GM19463 (cell line): ENCODE data around the gene IL17RB.
A peak's percentile ranks its signal among the peaks of the same experiment; 100 is the strongest.

ENCODE experiments used
- ATAC-seq: cut with Tn5 transposase; IDR thresholded peaks from one replicate; pipeline ENCODE4 v1.9.1; 2021; ENCODE audit warnings: mild to moderate bottlenecking, moderate library complexity; ENCODE audit not compliant: unreplicated experiment

The IL17RB gene

DNA sequence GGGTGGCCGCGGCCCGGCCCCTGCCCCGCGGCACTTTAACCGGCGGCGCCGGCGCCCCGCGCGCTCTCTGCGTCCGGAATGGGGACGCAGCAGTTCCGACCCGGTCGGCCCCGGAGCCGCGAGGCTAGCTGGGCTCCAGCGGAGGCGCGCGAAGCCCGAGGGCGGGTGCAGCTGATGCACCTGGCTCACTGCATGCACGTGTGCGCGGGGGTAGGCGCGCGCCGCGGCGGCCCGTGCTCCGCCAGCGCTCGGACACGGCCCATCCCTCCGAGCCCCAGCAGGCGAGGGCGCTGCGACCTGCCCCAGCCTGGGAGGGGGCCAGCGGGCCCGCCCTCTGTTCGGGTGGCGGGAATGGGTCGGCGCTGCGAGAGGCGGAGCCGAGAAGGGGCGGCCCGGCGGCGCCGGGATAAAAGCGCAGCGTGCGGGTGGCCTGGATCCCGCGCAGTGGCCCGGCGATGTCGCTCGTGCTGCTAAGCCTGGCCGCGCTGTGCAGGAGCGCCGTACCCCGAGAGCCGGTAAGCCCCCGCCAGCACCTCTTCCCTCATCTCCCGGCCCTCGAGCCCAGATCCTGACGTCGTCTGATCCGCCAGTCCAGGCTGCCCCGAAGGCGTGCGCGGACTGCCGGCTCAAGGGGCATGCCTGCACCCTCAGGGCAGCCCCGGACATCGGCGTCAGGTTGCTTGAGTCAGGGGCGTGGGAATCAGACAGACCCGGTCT lies at the start of gene IL17RB, which contains the start of gene CHDH:
TSS of gene IL17RB (plus strand) at position 435 of the 717 bp plus-strand sequence. CDS start at position 456, 21 bp downstream.
TSS of gene CHDH (minus strand) at position 286 of the 717 bp plus-strand sequence. CDS start 22,411 bp downstream, outside the sequence.
- ATAC-seq = peak; percentile 40

- ATAC-seq = no peak
These were observed 48.2 kb upstream of the IL17RB start for GRCh38 chr3:53798144-53798543.

- ATAC-seq = no peak
These were observed 47.0 kb upstream of the IL17RB start for GRCh38 chr3:53799338-53799865.

DNA sequence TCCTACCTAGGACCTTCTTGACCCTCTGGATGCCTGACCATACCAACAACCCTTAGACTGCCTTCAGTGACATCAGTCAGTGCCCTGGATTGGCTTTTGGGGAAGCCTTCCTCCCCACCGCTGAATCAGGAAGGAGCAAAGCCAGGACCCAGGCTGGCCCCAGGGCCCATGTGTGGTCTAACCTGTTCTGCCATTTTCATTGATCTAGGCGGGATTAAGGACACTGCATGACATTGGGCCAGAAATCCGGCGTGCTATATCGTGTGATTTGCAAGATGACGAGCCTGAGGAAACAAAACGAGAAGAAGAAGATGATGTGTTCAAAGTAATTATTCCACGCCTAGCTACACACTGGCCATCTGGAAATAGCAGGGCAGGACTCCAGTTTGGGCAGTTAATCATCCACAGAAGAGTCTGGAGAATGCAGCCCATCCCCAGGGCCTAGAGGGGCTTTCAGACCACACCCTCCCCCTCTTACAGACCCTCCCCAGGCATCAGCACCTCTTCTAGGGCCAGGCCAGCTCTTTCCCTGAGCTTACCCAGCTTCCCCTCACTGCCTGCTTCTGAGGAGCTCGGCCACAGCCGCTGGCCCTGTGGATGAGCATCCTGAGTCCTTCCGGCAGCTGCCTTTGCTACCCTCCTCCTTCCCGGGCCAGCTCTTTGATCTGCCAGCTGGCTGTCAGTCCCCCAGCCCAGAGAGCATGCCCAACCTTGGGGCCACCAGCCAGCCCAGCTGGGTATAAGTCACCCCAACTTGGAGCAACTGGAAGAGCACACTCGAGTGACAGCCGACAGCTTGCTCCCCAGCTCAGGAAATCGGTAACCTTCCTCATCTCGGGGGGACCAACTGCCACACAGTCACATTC lies 46.1 kb upstream of the IL17RB start:
- ATAC-seq = no peak

- ATAC-seq = no peak
These were observed 45.0 kb upstream of the IL17RB start for GRCh38 chr3:53801319-53801718.

GRCh38 chr3:53802256-53802880 lies 44.0 kb upstream of the IL17RB start:
- ATAC-seq = no peak

DNA sequence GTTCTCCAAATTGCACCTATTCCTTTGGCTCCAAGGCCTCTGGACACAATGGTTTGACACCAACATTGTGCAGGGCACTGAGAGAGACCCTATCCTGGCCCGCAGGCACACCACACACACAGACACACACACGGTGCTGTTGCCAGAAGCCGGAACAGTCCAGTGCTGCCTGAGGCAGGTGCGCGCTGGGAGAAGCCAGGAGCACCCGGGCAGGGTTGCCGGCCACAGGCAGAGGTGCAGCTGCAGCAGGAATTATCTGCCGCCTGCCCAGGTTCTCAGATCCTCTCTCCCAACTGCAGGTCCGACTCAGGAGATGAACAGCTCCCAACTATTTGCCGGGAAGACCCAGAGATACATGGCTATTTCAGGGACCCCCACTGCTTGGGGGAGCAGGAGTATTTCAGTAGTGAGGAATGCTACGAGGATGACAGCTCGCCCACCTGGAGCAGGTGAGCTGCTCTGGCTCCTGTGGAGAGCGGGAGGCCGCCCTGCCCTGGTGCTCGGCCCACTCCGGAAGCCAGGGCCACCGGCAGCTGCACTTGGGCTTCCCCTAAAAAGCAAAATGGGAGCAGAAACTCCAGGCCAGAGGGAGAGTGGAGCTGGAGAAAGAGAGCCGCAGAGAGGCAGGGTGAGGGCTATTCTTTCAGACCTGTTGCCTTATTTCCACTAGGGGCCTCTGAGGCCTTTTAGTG lies 43.1 kb upstream of the IL17RB start:
- ATAC-seq = no peak

- no peak for ATAC-seq
These were observed 42.3 kb upstream of the IL17RB start for GRCh38 chr3:53803816-53804695.

DNA sequence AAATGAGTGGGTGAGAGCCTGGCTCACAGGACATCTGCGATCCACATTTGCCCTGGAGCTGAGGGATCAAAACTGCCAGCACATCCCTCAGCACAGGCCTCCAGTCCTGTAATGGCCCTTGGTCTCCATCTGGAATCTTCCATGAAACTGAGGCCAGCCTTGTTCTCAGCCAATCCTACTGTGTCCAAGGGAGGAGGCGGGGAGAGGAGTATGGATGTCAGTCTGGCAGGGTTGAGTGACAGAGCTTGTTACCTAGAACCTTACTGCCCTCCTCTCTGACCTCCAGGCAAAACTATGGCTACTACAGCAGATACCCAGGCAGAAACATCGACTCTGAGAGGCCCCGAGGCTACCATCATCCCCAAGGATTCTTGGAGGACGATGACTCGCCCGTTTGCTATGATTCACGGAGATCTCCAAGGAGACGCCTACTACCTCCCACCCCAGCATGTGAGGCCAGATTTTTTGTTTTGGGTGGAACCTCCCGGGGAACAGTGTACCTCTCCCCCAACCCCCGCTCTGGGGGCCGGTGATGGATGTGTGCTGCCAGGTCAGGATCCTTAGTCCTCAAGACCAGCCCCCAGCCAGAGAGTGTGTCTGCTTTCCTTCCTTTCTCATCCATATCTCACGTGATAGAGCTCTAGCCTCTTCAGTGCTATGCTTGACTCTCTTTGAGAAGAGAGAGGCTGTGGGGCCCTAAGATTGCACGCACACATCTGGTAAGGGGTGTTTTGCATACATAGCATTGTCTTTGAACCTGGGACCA lies 41.5 kb upstream of the IL17RB start:
- ATAC-seq = peak; percentile 52

DNA sequence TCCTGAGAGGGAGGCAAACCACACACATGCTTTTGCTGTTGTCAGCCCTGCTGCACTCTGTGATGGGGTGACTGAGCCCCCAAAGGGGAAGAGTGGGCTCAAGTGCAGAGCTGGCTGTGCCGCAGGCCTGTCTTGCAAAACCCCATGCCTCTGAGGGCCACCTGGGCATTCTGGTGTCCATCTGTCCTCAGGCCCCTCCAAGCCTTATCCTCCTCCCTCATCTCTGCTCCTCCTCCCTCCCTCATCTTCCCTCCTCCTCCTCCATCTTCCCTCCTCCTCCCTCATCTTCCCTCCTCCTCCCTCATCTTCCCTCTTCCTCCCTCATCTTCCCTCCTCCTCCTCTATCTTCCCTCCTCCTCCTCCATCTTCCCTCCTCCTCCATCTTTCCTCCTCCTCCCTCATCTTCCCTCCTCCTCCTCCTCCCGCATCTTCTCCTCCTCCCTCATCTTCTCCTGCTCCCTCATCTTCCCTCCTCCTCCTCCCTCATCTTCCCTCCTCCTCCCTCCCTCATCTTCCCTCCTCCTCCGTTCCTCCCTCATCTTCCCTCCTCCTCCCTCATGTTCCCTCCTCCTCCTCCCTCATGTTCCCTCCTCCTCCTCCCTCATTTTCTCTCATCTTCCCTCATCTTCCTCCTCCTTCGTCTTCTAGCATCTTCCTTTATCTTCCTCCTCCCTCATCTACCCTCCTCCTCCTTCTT lies 40.8 kb upstream of the IL17RB start:
- no peak for ATAC-seq

DNA sequence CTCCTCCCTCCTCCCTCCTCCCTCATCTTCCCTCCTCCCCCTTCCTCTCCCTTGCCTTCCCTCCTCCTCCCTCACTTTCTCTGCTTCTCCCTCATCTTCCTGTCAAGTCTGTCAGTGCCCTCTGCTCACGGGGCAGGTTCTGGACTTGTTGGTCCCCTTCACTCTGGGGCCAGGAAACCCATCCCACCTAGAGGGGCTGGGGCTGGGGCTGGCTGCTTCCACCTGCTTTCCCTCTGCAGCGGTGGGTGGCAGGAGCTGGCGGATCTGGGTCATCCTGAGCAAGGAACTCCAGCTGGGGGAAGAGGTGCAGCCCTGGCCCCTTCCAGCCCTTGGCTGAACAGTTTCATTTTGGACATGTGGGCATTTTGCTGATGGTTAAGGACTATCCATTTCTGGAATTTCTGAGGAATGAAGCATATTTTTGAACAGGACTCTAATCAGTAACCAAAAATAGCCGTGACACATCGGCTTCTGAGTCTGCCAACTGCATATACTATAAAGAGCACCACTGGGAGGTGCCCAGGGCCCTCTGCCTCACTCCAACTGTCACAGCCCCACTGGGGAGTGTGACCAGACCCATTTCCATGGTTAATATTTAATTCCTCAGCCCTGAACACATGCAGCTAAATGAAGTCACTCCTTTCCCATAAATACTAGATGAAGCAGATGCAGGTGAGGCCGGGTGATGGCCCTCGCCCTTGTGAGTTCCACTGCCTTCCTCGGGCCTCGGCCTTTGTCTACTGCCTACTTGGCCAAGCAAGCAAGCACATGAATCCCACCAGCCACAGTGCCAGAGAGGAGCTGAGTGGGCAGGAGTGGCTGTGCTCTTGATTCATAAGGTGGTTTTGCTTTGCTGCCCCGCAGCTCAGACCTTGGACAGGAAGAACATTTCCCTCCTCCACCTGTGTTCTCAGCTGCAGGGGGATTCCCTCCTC lies 39.9 kb upstream of the IL17RB start:
- peak; percentile 69 for ATAC-seq

DNA sequence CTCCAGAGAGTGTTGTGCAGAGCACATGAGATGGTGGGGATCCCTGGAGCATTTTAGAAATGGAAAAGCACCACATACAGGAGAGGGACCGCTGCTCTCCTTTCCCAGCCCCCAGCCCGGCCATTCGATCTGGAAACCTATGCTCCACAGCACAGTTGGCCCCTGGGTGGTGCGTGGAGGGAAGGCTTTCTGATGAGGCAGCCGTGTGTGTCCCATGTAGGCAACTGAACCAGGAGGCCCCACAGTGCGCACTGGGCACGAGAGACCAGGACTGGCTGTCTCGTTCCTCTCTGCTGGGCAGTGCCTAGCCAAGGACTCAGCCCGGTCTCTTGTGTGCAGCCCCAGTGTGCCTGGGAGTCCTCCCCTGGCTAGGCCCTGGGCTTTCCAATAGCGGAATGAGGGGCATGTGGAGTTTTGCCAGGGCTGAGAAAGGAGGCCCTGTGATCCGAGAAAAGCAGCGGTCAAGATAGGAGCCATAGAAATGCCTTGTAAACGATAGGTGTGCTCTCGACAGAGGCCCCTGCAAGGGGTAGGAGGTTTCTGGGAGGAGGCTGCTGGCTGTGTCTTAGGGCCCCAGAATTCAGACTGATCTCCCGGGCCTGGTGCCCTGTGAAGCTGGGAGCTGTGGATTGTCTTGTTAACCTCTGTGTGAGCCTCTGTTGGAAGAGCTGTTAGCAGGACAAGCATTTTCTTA lies 39.1 kb upstream of the IL17RB start:
- ATAC-seq = no peak

- no peak for ATAC-seq
These were observed 37.9 kb upstream of the IL17RB start for GRCh38 chr3:53808496-53808895.

DNA sequence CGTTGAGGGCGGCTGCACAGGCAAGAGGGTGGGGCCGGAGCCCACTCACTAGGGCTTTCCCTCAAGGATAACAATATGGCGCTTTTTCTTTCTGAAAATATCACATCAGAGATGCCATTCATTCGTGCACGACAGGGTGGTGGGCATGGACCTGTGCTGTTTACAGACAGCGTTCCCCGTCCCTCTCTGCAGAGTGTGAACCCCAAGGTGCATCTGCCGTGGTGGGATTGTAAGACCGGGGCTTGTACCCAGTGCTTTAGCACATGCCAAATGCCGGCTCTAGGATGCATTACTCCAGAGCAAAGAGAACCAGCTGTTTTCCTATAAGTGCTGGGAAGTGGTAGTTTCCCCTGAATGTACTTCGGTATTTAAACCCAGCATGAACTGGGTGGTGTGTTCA lies 37.1 kb upstream of the IL17RB start:
- ATAC-seq = no peak

DNA sequence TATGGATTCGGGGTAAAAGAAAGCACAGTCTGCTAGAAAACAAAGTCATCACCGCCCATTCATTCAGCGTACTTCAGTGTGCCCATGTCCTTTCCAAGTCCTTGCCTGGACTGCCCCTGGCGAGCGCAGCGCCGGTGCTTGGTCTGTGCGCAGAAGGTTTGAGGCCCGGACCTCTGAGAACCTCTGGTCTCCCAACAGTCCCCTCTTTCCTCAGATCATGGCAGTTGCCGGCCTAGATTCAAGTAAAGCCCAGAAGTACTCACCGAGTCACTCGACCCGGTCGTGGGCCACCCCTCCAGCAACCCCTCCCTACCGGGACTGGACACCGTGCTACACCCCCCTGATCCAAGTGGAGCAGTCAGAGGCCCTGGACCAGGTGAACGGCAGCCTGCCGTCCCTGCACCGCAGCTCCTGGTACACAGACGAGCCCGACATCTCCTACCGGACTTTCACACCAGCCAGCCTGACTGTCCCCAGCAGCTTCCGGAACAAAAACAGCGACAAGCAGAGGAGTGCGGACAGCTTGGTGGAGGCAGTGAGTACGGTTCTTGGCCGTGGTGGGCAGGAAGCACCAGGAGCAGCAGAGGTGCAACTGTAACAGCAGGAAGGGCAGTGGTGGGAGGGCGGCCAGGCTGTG lies 36.5 kb upstream of the IL17RB start:
- ATAC-seq = no peak
